GM18526 (cell line): ENCODE data around the gene ISOC1.

Source experiments
- POLR2A ChIP-seq: IDR thresholded peaks from 3 replicates; pipeline ENCODE4 v1.6.1; 2011; ENCODE audit not compliant: insufficient read length; ENCODE audit errors: extremely low read depth

ISOC1 gene

GRCh38 chr5:129141696-129142095 is 47.1 kb downstream of the ISOC1 start:
- TF ChIP-seq POLR2A, result no peak

DNA sequence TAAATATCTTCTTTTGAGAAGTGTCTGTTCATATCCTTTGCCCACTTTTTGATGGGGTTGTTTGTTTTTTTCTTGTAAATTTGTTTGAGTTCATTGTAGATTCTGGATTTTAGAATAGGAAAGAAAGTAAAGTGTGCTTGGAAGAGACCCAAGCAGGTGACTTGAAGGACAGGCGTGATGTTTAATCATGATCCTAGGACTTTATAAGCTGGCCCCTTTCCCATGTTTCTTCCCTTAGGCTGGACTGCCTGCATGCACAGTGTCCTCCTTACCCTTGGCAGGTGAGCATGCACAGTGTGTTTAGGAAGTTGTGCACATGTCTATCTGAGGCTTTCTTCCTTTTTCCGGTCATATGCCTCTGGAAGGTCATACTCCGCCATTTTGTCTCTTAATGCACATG is 61.3 kb downstream of the ISOC1 start:
- TF ChIP-seq POLR2A, result no peak

- TF ChIP-seq POLR2A, result no peak
Observed at GRCh38 chr5:129161830-129162229, 67.3 kb downstream of the ISOC1 start.
